HepG2 (cell line): Measurements from ENCODE around the gene ZFHX3.

ENCODE experiments used
- CTCF ChIP-seq: sonication (generic); formaldehyde crosslinking; IDR thresholded peaks from 2 replicates; pipeline ENCODE4 v1.5.0; 2020; ENCODE audit warnings: mild to moderate bottlenecking, missing genetic modification reagents, moderate library complexity
- E2F1 ChIP-seq: sonication (generic); formaldehyde crosslinking; IDR thresholded peaks from 2 replicates; pipeline ENCODE4 v1.5.0; 2020; ENCODE audit warnings: missing genetic modification reagents
- EP300 ChIP-seq, 3 experiments: sonication (generic) in 1 of 3; formaldehyde crosslinking in 1 of 3; IDR thresholded peaks; 2 replicates each; pipeline versions ENCODE4 v1.5.1 to v1.6.1; 2011 to 2020; ENCODE audit warnings: low read depth in 2 of 3, low read length in 2 of 3, borderline replicate concordance in 1 of 3, improper control_type of control experiment in 1 of 3, mild to moderate bottlenecking in 1 of 3, missing genetic modification reagents in 1 of 3, moderate library complexity in 1 of 3
- MAFK ChIP-seq, 2 experiments: IDR thresholded peaks in 1 of 2; conservative IDR thresholded peaks in 1 of 2; 2 replicates each; pipeline ENCODE4 v1.6.1; 2011; ENCODE audit warnings: improper control_type of control experiment in 2 of 2, low read length in 2 of 2
- PATZ1 ChIP-seq: sonication (generic); formaldehyde crosslinking; IDR thresholded peaks from 2 replicates; pipeline ENCODE4 v1.4.0; 2020; ENCODE audit warnings: missing genetic modification reagents
- PCBP2 ChIP-seq: fragments of 200-400 bp; formaldehyde crosslinking; optimal IDR thresholded peaks from 2 replicates; pipeline ENCODE3; 2018; ENCODE audit warnings: low read length, low read depth; ENCODE audit not compliant: poor library complexity, severe bottlenecking
- RAD21 ChIP-seq: fragments of 450-650 bp; formaldehyde crosslinking; IDR thresholded peaks from 2 replicates; pipeline ENCODE4 v1.5.0; 2020; ENCODE audit warnings: mild to moderate bottlenecking
- SMAD1 ChIP-seq: sonication (generic); formaldehyde crosslinking; IDR thresholded peaks from 2 replicates; pipeline ENCODE4 v1.4.0; 2020; ENCODE audit warnings: missing genetic modification reagents, low read depth, mild to moderate bottlenecking, borderline replicate concordance
- TRIM22 ChIP-seq: fragments of 450-650 bp; IDR thresholded peaks from 2 replicates; pipeline ENCODE4 v1.6.1; 2017
- YY1 ChIP-seq: IDR thresholded peaks from 2 replicates; pipeline ENCODE4 v1.6.1; 2011; ENCODE audit warnings: low read length, low read depth, moderate library complexity, mild to moderate bottlenecking; ENCODE audit not compliant: insufficient read depth, insufficient replicate concordance

GRCh38 chr16:72956124-72957064 lies 91.5 kb downstream of the ZFHX3 start:
- TF ChIP-seq YY1 (no peak), PATZ1 (CRISPR knock-in tag) (no peak), EP300 (IDR thresholded peaks at IDR 0.05; ENCODE audit: low read depth in 2 of 2, low read length in 2 of 2) (no peak), EP300 (CRISPR knock-in tag; IDR thresholded peaks at IDR 0.05; ENCODE audit: borderline replicate concordance) (no peak), MAFK (conservative IDR thresholded peaks at IDR 0.05 in 1 of 2, IDR thresholded peaks at IDR 0.05 in 1 of 2; ENCODE audit: low read length in 2 of 2) (no peak), PCBP2 (no peak), TRIM22 (no peak), SMAD1 (CRISPR knock-in tag) (no peak), E2F1 (CRISPR knock-in tag) (no peak), RAD21 (no peak), CTCF (CRISPR knock-in tag) (no peak)
